HCT116 (cell line): Measurements from ENCODE around the gene HOXD10.

Source experiments
- CTCF ChIP-seq, 3 experiments: fragments of 200-600 bp in 1 of 3; sonication (generic) in 1 of 3; IDR thresholded peaks in 2 of 3; conservative IDR thresholded peaks in 1 of 3; 2 replicates each; pipeline ENCODE4 v1.5.1; 2012 to 2017; ENCODE audit warnings: low read depth in 2 of 3, low read length in 2 of 3, antibody characterized with exemption in 1 of 3, borderline replicate concordance in 1 of 3, control low read depth in 1 of 3, mild to moderate bottlenecking in 1 of 3, mixed read lengths in 1 of 3, mixed run types in 1 of 3, moderate library complexity in 1 of 3; ENCODE audit not compliant: insufficient read depth in 1 of 3
- ELF1 ChIP-seq: IDR thresholded peaks from 2 replicates; pipeline ENCODE4 v1.6.1; 2012; ENCODE audit warnings: low read depth, borderline replicate concordance
- JUND ChIP-seq: IDR thresholded peaks from 2 replicates; pipeline ENCODE4 v1.6.1; 2012
- POLR2AphosphoS5 ChIP-seq: IDR thresholded peaks from 2 replicates; pipeline ENCODE4 v1.6.1; 2011; ENCODE audit warnings: mild to moderate bottlenecking, low read depth, low read length, moderate library complexity
- RAD21 ChIP-seq: IDR thresholded peaks from 2 replicates; pipeline ENCODE4 v1.6.1; 2012; ENCODE audit warnings: low read depth, mild to moderate bottlenecking
- REST ChIP-seq: IDR thresholded peaks from 2 replicates; pipeline ENCODE4 v1.6.1; 2012; ENCODE audit warnings: low read depth
- ZFX ChIP-seq: fragments of 450-650 bp; IDR thresholded peaks from 2 replicates; pipeline ENCODE4 v1.6.1; 2017

- no peak for TF ChIP-seq REST
- TF ChIP-seq POLR2AphosphoS5, result no peak
- no peak for TF ChIP-seq ELF1
- TF ChIP-seq RAD21, result no peak
- no peak for TF ChIP-seq CTCF (IDR thresholded peaks at IDR 0.05 in 2 of 3, conservative IDR thresholded peaks at IDR 0.05 in 1 of 3; ENCODE audit: borderline replicate concordance in 1 of 3, insufficient read depth in 1 of 3, low read depth in 2 of 3, low read length in 2 of 3)
- no peak for TF ChIP-seq ZFX
- no peak for TF ChIP-seq JUND
Measured at GRCh38 chr2:176094349-176094748, 22.2 kb upstream of the HOXD10 start.
